Stimulated activated CD4-positive, alpha-beta T cell treated with anti-CD3 and anti-CD28 coated beads, TNF-alpha, amount 100 ng/mL, for 1 hour (primary cell): Measurements from ENCODE around the gene MUC5B.
"Not testable (repeated sequence)": the region's sequence is repeated elsewhere in the genome, so short reads cannot be mapped to it uniquely, and the experiment has no call there.

ENCODE experiments used
- DNase-seq, 3 donors: peaks; one replicate each; pipeline ENCODE4 v3.0.0-alpha.2; 2020; ENCODE audit warnings: low read depth in 3 of 3, low spot score in 1 of 3

The MUC5B gene

GRCh38 chr11:1203505-1204271 is 19.2 kb upstream of the MUC5B start:
- no peak for DNase-seq

GRCh38 chr11:1204381-1205101 is 18.3 kb upstream of the MUC5B start:
- DNase-seq, result no peak

- no peak for DNase-seq
Measured at GRCh38 chr11:1205121-1205986, 17.5 kb upstream of the MUC5B start.

- DNase-seq, result no peak
Measured at GRCh38 chr11:1205987-1206331, 16.9 kb upstream of the MUC5B start.

- DNase-seq, result no peak
Measured at GRCh38 chr11:1206391-1207271, 16.2 kb upstream of the MUC5B start.

- no peak for DNase-seq
Measured at GRCh38 chr11:1207401-1208143, 15.3 kb upstream of the MUC5B start.

- DNase-seq, result no peak
Measured at GRCh38 chr11:1208144-1208393, 14.8 kb upstream of the MUC5B start.

- DNase-seq, result no peak
Measured at GRCh38 chr11:1208394-1209261, 14.2 kb upstream of the MUC5B start.

- no peak for DNase-seq
Measured at GRCh38 chr11:1209371-1210057, 13.4 kb upstream of the MUC5B start.

- no peak for DNase-seq
Measured at GRCh38 chr11:1211838-1212237, 11.0 kb upstream of the MUC5B start.

- not testable (repeated sequence) for DNase-seq
Measured at GRCh38 chr11:1215826-1216225, 7.0 kb upstream of the MUC5B start.

- no peak for DNase-seq
Measured at GRCh38 chr11:1217151-1217550, 5.7 kb upstream of the MUC5B start.

- DNase-seq, result no peak
Measured at GRCh38 chr11:1218256-1218787, 4.5 kb upstream of the MUC5B start.

GRCh38 chr11:1218788-1219445 is 3.9 kb upstream of the MUC5B start:
- no peak for DNase-seq

- DNase-seq, result no peak
Measured at GRCh38 chr11:1219446-1219833, 3.4 kb upstream of the MUC5B start.

GRCh38 chr11:1219834-1220815 is 2.7 kb upstream of the MUC5B start:
- DNase-seq, result no peak
